ENCODE data around the gene ACTR2.

Gene ACTR2

DNA sequence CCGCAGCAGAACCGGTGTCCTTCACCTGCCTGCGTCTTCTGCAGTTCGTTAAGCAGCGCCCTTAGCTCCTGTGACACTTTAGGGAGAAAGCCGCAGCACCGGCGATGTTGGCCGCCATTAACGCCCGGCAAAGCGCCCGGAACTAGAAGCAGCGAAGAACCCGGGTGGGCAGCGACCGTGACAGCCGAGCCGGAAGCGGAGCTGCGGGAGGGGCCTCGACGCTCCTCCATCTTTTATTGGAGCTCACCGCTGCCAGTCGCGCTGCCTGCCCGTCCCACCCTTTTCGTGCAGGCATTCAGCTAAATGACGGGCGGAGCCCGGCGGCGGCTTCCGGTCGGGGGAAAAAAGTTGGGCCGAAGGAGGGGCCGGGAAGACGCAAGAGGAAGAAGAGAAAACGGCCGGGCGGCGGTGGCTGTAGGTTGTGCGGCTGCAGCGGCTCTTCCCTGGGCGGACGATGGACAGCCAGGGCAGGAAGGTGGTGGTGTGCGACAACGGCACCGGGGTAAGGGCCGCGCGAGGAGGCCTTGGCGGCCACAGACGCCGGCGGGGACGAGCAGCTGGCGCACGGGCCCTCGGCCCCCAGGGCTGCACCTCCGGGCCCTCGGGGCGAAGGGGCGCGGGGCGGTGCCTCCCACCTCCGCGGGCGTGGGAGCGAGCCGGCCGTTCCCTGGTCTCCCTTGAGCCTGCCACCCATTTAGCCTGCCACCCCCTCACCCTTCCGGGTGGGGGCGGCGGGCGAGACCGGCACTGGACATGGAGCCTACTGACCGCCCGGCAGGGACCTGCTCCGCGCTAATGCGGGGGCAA lies at the start of gene ACTR2 (continued):
- TF ChIP-seq, protein P1, sequence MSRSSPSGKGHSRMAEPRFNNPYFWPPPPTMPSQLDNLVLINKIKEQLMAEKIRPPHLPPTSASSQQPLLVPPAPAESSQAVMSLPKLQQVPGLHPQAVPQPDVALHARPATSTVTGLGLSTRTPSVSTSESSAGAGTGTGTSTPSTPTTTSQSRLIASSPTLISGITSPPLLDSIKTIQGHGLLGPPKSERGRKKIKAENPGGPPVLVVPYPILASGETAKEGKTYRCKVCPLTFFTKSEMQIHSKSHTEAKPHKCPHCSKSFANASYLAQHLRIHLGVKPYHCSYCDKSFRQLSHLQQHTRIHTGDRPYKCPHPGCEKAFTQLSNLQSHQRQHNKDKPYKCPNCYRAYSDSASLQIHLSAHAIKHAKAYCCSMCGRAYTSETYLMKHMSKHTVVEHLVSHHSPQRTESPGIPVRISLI (tag by site-specific recombination; IDR thresholded peaks at IDR 0.05), result peak; percentile 85; the same call in 1 of the 2 replicates
- TF ChIP-seq KLF9 (tag by site-specific recombination; IDR thresholded peaks at IDR 0.05; ENCODE audit: low read depth) (peak; percentile 43; the same call in 1 of the 2 replicates), ZNF366 (tag by site-specific recombination; conservative IDR thresholded peaks at IDR 0.05) (peak; percentile 85), GLI4 (tag by site-specific recombination; IDR thresholded peaks at IDR 0.05) (no peak), ZNF624 (tag by site-specific recombination; IDR thresholded peaks at IDR 0.05) (no peak), ZNF423 (tag by site-specific recombination; IDR thresholded peaks at IDR 0.05) (0 out of 2 replicates have a peak, but pooled peaks have one; percentile 26), ZNF501 (tag by site-specific recombination; IDR thresholded peaks at IDR 0.05) (0 out of 2 replicates have a peak, but pooled peaks have one; percentile 55), IKZF3 (tag by site-specific recombination; IDR thresholded peaks at IDR 0.05) (peak; percentile 39; the same call in 1 of the 2 replicates), ZNF341 (tag by site-specific recombination; IDR thresholded peaks at IDR 0.05; ENCODE audit: low read depth) (peak; percentile 89), ZEB2 (tag by site-specific recombination; IDR thresholded peaks at IDR 0.05) (peak; percentile 78), EGR2 (tag by site-specific recombination; IDR thresholded peaks at IDR 0.05; ENCODE audit: low read depth) (peak; percentile 60), YY1 (tag by site-specific recombination; IDR thresholded peaks at IDR 0.05) (peak; percentile 78), YY2 (tag by site-specific recombination; IDR thresholded peaks at IDR 0.05) (peak; percentile 87), ZNF274 (IDR thresholded peaks at IDR 0.05; ENCODE audit: low read length) (no peak), ZNF274 (tag by site-specific recombination; IDR thresholded peaks at IDR 0.05; ENCODE audit: borderline replicate concordance) (no peak), ZBTB20 (tag by site-specific recombination; IDR thresholded peaks at IDR 0.05) (peak; percentile 72; the same call in 1 of the 2 replicates), REPIN1 (tag by site-specific recombination; IDR thresholded peaks at IDR 0.05; ENCODE audit: low read depth) (no peak), KLF16 (tag by site-specific recombination; IDR thresholded peaks at IDR 0.05) (peak; percentile 87), ZNF112 (tag by site-specific recombination; IDR thresholded peaks at IDR 0.05) (no peak), ZNF335 (tag by site-specific recombination; conservative IDR thresholded peaks at IDR 0.05) (peak; percentile 97), ZSCAN30 (tag by site-specific recombination; IDR thresholded peaks at IDR 0.05) (peak; percentile 67; the same call in 1 of the 2 replicates)
- TF ChIP-seq, protein P2, sequence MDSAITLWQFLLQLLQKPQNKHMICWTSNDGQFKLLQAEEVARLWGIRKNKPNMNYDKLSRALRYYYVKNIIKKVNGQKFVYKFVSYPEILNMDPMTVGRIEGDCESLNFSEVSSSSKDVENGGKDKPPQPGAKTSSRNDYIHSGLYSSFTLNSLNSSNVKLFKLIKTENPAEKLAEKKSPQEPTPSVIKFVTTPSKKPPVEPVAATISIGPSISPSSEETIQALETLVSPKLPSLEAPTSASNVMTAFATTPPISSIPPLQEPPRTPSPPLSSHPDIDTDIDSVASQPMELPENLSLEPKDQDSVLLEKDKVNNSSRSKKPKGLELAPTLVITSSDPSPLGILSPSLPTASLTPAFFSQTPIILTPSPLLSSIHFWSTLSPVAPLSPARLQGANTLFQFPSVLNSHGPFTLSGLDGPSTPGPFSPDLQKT (IDR thresholded peaks at IDR 0.05; ENCODE audit: borderline replicate concordance, low read depth, low read length), result peak; percentile 75; the same call in 1 of the 2 replicates
- TF ChIP-seq, protein P3, sequence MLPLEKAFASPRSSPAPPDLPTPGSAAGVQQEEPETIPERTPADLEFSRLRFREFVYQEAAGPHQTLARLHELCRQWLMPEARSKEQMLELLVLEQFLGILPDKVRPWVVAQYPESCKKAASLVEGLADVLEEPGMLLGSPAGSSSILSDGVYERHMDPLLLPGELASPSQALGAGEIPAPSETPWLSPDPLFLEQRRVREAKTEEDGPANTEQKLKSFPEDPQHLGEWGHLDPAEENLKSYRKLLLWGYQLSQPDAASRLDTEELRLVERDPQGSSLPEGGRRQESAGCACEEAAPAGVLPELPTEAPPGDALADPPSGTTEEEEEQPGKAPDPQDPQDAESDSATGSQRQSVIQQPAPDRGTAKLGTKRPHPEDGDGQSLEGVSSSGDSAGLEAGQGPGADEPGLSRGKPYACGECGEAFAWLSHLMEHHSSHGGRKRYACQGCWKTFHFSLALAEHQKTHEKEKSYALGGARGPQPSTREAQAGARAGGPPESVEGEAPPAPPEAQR (tag by site-specific recombination; IDR thresholded peaks at IDR 0.05), result no peak
- TF ChIP-seq, protein P4, sequence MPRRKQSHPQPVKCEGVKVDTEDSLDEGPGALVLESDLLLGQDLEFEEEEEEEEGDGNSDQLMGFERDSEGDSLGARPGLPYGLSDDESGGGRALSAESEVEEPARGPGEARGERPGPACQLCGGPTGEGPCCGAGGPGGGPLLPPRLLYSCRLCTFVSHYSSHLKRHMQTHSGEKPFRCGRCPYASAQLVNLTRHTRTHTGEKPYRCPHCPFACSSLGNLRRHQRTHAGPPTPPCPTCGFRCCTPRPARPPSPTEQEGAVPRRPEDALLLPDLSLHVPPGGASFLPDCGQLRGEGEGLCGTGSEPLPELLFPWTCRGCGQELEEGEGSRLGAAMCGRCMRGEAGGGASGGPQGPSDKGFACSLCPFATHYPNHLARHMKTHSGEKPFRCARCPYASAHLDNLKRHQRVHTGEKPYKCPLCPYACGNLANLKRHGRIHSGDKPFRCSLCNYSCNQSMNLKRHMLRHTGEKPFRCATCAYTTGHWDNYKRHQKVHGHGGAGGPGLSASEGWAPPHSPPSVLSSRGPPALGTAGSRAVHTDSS (tag by site-specific recombination; IDR thresholded peaks at IDR 0.05), result peak; percentile 65
- TF ChIP-seq, protein P5, sequence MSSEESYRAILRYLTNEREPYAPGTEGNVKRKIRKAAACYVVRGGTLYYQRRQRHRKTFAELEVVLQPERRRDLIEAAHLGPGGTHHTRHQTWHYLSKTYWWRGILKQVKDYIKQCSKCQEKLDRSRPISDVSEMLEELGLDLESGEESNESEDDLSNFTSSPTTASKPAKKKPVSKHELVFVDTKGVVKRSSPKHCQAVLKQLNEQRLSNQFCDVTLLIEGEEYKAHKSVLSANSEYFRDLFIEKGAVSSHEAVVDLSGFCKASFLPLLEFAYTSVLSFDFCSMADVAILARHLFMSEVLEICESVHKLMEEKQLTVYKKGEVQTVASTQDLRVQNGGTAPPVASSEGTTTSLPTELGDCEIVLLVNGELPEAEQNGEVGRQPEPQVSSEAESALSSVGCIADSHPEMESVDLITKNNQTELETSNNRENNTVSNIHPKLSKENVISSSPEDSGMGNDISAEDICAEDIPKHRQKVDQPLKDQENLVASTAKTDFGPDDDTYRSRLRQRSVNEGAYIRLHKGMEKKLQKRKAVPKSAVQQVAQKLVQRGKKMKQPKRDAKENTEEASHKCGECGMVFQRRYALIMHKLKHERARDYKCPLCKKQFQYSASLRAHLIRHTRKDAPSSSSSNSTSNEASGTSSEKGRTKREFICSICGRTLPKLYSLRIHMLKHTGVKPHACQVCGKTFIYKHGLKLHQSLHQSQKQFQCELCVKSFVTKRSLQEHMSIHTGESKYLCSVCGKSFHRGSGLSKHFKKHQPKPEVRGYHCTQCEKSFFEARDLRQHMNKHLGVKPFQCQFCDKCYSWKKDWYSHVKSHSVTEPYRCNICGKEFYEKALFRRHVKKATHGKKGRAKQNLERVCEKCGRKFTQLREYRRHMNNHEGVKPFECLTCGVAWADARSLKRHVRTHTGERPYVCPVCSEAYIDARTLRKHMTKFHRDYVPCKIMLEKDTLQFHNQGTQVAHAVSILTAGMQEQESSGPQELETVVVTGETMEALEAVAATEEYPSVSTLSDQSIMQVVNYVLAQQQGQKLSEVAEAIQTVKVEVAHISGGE (tag by site-specific recombination; conservative IDR thresholded peaks at IDR 0.05; ENCODE audit: low read depth), result peak; percentile 93
- TF ChIP-seq, protein P6, sequence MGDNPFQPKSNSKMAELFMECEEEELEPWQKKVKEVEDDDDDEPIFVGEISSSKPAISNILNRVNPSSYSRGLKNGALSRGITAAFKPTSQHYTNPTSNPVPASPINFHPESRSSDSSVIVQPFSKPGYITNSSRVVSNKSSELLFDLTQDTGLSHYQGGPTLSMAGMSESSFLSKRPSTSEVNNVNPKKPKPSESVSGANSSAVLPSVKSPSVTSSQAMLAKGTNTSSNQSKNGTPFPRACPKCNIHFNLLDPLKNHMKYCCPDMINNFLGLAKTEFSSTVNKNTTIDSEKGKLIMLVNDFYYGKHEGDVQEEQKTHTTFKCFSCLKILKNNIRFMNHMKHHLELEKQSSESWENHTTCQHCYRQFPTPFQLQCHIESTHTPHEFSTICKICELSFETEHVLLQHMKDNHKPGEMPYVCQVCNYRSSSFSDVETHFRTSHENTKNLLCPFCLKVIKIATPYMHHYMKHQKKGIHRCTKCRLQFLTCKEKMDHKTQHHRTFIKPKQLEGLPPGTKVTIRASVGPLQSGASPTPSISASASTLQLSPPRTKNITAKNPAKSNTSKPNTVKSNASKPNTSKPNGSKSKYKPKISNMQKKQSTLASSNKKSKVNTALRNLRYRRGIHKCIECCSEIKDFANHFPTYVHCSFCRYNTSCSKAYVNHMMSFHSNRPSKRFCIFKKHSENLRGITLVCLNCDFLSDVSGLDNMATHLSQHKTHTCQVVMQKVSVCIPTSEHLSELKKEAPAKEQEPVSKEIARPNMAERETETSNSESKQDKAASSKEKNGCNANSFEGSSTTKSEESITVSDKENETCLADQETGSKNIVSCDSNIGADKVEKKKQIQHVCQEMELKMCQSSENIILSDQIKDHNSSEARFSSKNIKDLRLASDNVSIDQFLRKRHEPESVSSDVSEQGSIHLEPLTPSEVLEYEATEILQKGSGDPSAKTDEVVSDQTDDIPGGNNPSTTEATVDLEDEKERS (tag by site-specific recombination; IDR thresholded peaks at IDR 0.05), result no peak
